Smooth muscle cell (in vitro differentiated cells): ENCODE results near the gene COBLL1. TPM values are rescaled to one million over a fixed set of nuclear protein-coding genes. Genes with fewer than 3 reads are reported as not detected.

Experiments used
- DNase-seq: peaks from one replicate; lab custom pipeline; 2025; ENCODE audit not compliant: unreplicated experiment; lab: John Stamatoyannopoulos, UW
- H2AFZ ChIP-seq: fragments of 200-600 bp; sonication (generic); 2 replicates; pipeline ENCODE4 v1.6.0; 2016; ENCODE audit warnings: antibody characterized with exemption, low read depth, mild to moderate bottlenecking
- H3F3A ChIP-seq: fragments of 200-600 bp; sonication (generic); 2 replicates; pipeline ENCODE4 v1.6.0; 2017; ENCODE audit warnings: antibody characterized with exemption, low read depth
- H3K27ac ChIP-seq: fragments of 200-600 bp; sonication (generic); 2 replicates; pipeline ENCODE4 v1.5.1; 2016; ENCODE audit warnings: low read depth, mild to moderate bottlenecking
- H3K27me3 ChIP-seq: fragments of 200-600 bp; sonication (generic); 2 replicates; pipeline ENCODE4 v1.6.1; 2016; ENCODE audit warnings: low read depth, mild to moderate bottlenecking
- H3K36me3 ChIP-seq: fragments of 200-600 bp; sonication (generic); 2 replicates; pipeline ENCODE4 v1.5.1; 2016; ENCODE audit warnings: low read depth
- H3K4me1 ChIP-seq: fragments of 200-600 bp; sonication (generic); 2 replicates; pipeline ENCODE4 v1.5.1; 2016; ENCODE audit warnings: low read depth
- H3K4me2 ChIP-seq: fragments of 200-600 bp; sonication (generic); 2 replicates; pipeline ENCODE4 v1.6.0; 2016; ENCODE audit warnings: mild to moderate bottlenecking
- H3K4me3 ChIP-seq: fragments of 200-600 bp; sonication (generic); 2 replicates; pipeline ENCODE4 v1.5.1; 2016; ENCODE audit warnings: mild to moderate bottlenecking
- H3K79me2 ChIP-seq: fragments of 200-600 bp; sonication (generic); 2 replicates; pipeline ENCODE4 v1.6.0; 2016; ENCODE audit warnings: low read depth, mild to moderate bottlenecking
- H3K9ac ChIP-seq: fragments of 200-600 bp; sonication (generic); 2 replicates; pipeline ENCODE4 v1.6.0; 2016; ENCODE audit warnings: low read depth
- H3K9me3 ChIP-seq: fragments of 200-600 bp; sonication (generic); replicated peaks from 2 replicates; pipeline ENCODE4 v1.5.1; 2016; ENCODE audit warnings: low read depth
- H4K20me1 ChIP-seq: fragments of 200-600 bp; sonication (generic); 2 replicates; pipeline ENCODE4 v1.6.0; 2016; ENCODE audit warnings: low read depth
- CTCF ChIP-seq: fragments of 200-600 bp; sonication (generic); IDR thresholded peaks from 2 replicates; pipeline ENCODE4 v1.5.1; 2017; ENCODE audit warnings: borderline replicate concordance, mild to moderate bottlenecking, antibody characterized with exemption; ENCODE audit not compliant: insufficient read depth, poor library complexity, severe bottlenecking
- WGBS: methylation state at CpG from one replicate; pipeline ENCODE4 v1.1.7; 2016; ENCODE audit warnings: low lambda C conversion rate; 5-methylcytosine and 5-hydroxymethylcytosine counted together
- polyA plus RNA-seq: library from polyadenylated mRNA; unstranded; fragments of >200 nt; fragmentation: Nextera tagmentation; extraction: Ambion mirVana; gene quantifications from 2 replicates; pipeline ENCODE4 v1.2.1, GENCODE V29; 2016
- total RNA-seq: library from RNA; depleted of rRNA; stranded (reverse); fragments of >200 nt; gene quantifications from 2 replicates; pipeline ENCODE4 v1.2.3, GENCODE V29; 2014

COBLL1 gene
- total and polyA plus RNA-seq, 2 experiments from 2014 or later: 5.2 to 17.4 TPM

GRCh38 chr2:164737612-164738081 lies 104.0 kb downstream of the COBLL1 start:
- peaks cover 9% of the 10 kb centered on the region for H3K4me1 ChIP-seq
- H3K27ac ChIP-seq: no peak overlapping the region
- no peak overlapping the region for H2AFZ ChIP-seq
- H3F3A ChIP-seq: peaks cover 9% of the 10 kb centered on the region
- peak; percentile 1 for DNase-seq
- 3% methylated on average over 9 of the region's 9 CpGs for WGBS
- TF ChIP-seq CTCF: peak; percentile 86
- H3K79me2 ChIP-seq: no peaks in the 10 kb centered on the region
- H3K36me3 ChIP-seq: no peaks in the 10 kb centered on the region
- H4K20me1 ChIP-seq: no peaks in the 10 kb centered on the region
- no peak overlapping the region for H3K9ac ChIP-seq
- no peaks in the 10 kb centered on the region for H3K27me3 ChIP-seq
- no peaks in the 10 kb centered on the region for H3K9me3 ChIP-seq
- H3K4me3 ChIP-seq: no peak overlapping the region
- H3K4me2 ChIP-seq: peak overlapping the region; percentile 12

- Histone ChIP-seq H3K4me1 (peaks cover 9% of the 10 kb centered on the region), H3K27me3 (no peaks in the 10 kb centered on the region), H4K20me1 (no peaks in the 10 kb centered on the region), H3K27ac (no peak overlapping the region), H3F3A (peaks cover 9% of the 10 kb centered on the region), H3K9ac (no peak overlapping the region), H3K79me2 (no peaks in the 10 kb centered on the region), H2AFZ (no peak overlapping the region), H3K4me2 (peak overlapping the region; percentile 62), H3K4me3 (no peak overlapping the region), H3K9me3 (no peaks in the 10 kb centered on the region), H3K36me3 (no peaks in the 10 kb centered on the region)
- 58% methylated on average over 4 of the region's 4 CpGs for WGBS
- no peak for TF ChIP-seq CTCF
- DNase-seq: no peak
These were observed 106.2 kb downstream of the COBLL1 start for GRCh38 chr2:164735309-164735919.

GRCh38 chr2:164734196-164734595 lies 107.4 kb downstream of the COBLL1 start:
- Histone ChIP-seq H4K20me1 (no peaks in the 10 kb centered on the region), H3K9ac (no peak overlapping the region), H2AFZ (no peak overlapping the region), H3K27ac (no peak overlapping the region), H3K27me3 (no peaks in the 10 kb centered on the region), H3K4me3 (no peak overlapping the region), H3K9me3 (no peaks in the 10 kb centered on the region), H3K4me1 (peaks cover 9% of the 10 kb centered on the region), H3K36me3 (no peaks in the 10 kb centered on the region), H3K79me2 (no peaks in the 10 kb centered on the region), H3K4me2 (peak overlapping the region; percentile 62), H3F3A (peaks cover under 1% of the 10 kb centered on the region)
- no peak for DNase-seq
- no peak for TF ChIP-seq CTCF
- 29% methylated on average over 3 of the region's 3 CpGs for WGBS

GRCh38 chr2:164725542-164725941 lies 116.1 kb downstream of the COBLL1 start:
- no peak for DNase-seq
- Histone ChIP-seq H3K9ac (no peak overlapping the region), H3K27me3 (no peaks in the 10 kb centered on the region), H3K79me2 (no peaks in the 10 kb centered on the region), H4K20me1 (no peaks in the 10 kb centered on the region), H3K9me3 (no peaks in the 10 kb centered on the region), H2AFZ (no peak overlapping the region), H3K4me2 (no peak overlapping the region), H3K4me3 (no peak overlapping the region), H3F3A (no peaks in the 10 kb centered on the region), H3K4me1 (peaks cover 16% of the 10 kb centered on the region), H3K36me3 (no peaks in the 10 kb centered on the region), H3K27ac (no peak overlapping the region)
- no peak for TF ChIP-seq CTCF
- 96% methylated on average over 3 of the region's 3 CpGs for WGBS
